Muscle of arm (tissue), 14 donors: ENCODE data around the gene TMEM138. TPM values are rescaled to one million over a fixed set of nuclear protein-coding genes. Genes with fewer than 3 reads are reported as not detected.

Experiments
- DNase-seq: peaks from one replicate; pipeline ENCODE4 v3.0.0-alpha.2; 2013
- long read RNA-seq, 11 donors: transcript quantifications; one replicate each; lab custom pipeline, GENCODE V29; 2026
- polyA plus RNA-seq, 12 donors: library from polyadenylated mRNA; unstranded; fragments of 120-200 nt; gene quantifications; one replicate each; pipeline ENCODE4 v1.2.1, GENCODE V29; 2013; ENCODE audit not compliant: insufficient read length in 12 of 12

TMEM138 gene
- 10 to 100 TPM in 11 of 12 donors, not detected in 1; 13.8 to 75.4 (median 23.4) TPM for polyA plus RNA-seq
- long read RNA-seq, donor 1, transcript TMEM138-201 (5 exons, 1,848 nt), result major isoform, 6 of 11 reads
- long read RNA-seq, donor 1, partial matches to known transcripts, result 0 of 11 reads
- long read RNA-seq, donor 1, other reads (novel, unspliced or antisense), result 0 of 11 reads
- long read RNA-seq, donor 2, transcript TMEM138-201 (5 exons, 1,848 nt), result major isoform, 5 of 7 reads
- long read RNA-seq, donor 2, partial matches to known transcripts, result 0 of 7 reads
- long read RNA-seq, donor 2, other reads (novel, unspliced or antisense), result 0 of 7 reads
- long read RNA-seq, donor 3, transcript TMEM138-201 (5 exons, 1,848 nt), result major isoform, 5 of 6 reads
- long read RNA-seq, donor 3, partial matches to known transcripts, result 0 of 6 reads
- long read RNA-seq, donor 3, other reads (novel, unspliced or antisense), result 0 of 6 reads
- long read RNA-seq, donor 4, partial matches to known transcripts, result 0 of 5 reads
- long read RNA-seq, donor 4, other reads (novel, unspliced or antisense), result 0 of 5 reads
- long read RNA-seq, donor 5, result 0 reads
- long read RNA-seq, donor 6, partial matches to known transcripts, result 0 of 2 reads
- long read RNA-seq, donor 6, other reads (novel, unspliced or antisense), result 0 of 2 reads
- long read RNA-seq, donor 7, partial matches to known transcripts, result 0 of 6 reads
- long read RNA-seq, donor 7, other reads (novel, unspliced or antisense), result 0 of 6 reads
- long read RNA-seq, donor 8, partial matches to known transcripts, result 0 of 8 reads
- long read RNA-seq, donor 8, other reads (novel, unspliced or antisense), result 0 of 8 reads
- long read RNA-seq, donor 9, partial matches to known transcripts, result 0 of 1 reads
- long read RNA-seq, donor 9, other reads (novel, unspliced or antisense), result 0 of 1 reads
- long read RNA-seq, donor 10, transcript TMEM138-201 (5 exons, 1,848 nt), result major isoform, 6 of 10 reads
- long read RNA-seq, donor 10, partial matches to known transcripts, result 0 of 10 reads
- long read RNA-seq, donor 10, other reads (novel, unspliced or antisense), result 0 of 10 reads
- long read RNA-seq, donor 11, transcript TMEM138-201 (5 exons, 1,848 nt), result major isoform, 7 of 8 reads
- long read RNA-seq, donor 11, partial matches to known transcripts, result 0 of 8 reads
- long read RNA-seq, donor 11, other reads (novel, unspliced or antisense), result 0 of 8 reads

DNA sequence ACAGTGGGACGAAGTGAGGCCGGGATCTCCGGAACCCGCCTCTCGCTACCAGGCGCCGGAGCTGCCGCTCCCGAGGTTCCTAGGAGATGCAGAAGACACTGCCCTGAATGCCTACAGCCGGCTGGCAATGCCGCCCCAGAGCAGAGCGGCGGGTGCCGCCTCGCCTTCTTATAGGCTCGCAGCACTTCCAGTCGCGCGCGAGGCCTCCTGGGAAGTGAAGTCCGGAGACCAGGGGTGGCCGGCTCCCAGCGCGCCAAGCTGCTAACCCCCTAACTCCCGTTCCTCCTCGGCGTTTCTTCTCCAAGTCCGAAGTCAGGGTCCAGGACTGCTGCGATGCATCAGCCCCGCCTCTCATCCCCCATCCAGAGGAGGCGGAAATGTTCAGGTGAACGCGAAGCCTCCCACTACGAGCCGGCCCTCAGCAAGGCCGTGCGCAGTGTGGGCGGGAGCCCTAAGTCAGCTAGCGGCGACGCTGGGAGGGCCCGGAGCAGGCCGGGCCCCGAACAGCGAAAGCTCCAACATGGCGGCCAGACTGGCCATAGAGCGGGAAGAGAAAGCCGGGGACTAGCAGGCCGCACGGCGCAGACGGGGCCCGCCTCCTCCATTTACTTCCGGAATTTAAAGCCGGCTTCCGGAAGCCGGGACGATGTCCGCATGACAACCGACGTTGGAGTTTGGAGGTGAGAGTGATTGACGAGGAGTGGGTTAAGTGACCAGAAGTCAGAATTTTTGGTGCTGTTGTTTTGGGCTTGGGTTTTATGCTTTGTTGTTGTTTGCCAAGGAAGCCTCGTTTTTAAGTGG is at the start of gene TMEM138, which contains the start of gene CYB561A3:
TMEM138 (plus strand) TSS at position 634 of the 801 bp plus-strand sequence. CDS start 2,017 bp downstream, outside the sequence.
CYB561A3 (minus strand) TSS at position 142 of the 801 bp plus-strand sequence. CDS start 5,169 bp downstream, outside the sequence.
- peak; percentile 93 for DNase-seq

DNA sequence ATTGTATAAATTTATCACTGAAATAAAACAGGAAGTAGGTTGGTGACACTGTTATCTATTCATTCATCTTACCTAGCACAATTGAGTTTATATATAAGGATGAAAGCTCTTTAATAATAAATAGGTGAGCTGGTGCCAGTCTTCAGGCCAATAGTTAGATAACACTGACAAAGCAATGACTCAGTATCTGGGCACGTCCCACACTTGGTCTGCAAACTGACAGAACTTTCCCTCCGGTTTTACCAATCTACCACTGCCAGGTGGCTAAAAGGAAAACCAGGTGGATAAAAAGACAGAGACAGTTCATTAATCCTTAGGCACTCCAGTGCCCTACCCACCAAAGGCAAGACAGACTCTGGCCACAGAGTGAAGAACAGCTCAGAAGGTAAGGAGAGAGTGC is 46.9 kb upstream of the TMEM138 start:
- no peak for DNase-seq

DNA sequence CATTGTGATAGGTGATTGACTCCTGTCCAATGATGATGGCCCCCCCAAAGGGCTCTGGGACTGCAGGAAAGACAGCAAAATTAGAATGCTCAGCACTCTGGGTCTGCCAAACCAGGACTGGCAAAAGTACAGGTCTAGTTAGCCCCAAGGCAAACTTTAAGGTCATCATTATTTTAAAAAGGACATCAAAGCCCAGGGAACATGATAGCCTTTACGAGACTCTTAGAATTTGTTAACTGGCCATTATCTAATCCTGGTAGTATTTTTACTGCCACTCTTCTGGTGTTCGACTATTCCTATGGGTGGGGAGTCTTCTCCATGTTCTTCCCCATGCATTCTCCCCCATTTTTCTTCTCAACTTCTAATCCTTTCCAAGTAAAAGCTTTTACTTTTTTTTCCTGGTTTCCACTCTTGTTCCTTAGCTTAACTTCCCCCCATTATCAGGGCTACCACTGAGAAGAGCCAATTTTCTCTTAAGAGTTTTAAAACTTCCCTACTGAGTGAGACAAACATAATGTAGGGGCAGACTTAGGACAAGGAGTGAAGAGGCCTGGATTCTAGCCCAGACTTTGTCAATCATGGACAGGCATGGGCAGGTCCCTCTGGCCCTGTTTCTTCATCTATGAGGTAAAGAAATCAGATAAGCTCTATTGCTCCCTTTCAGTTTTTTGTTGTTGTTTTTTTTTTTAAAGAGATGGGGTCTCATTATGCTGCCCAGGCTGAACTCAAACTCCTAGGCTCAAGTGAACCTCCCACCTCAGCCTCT is 36.3 kb upstream of the TMEM138 start:
- no peak for DNase-seq

DNA sequence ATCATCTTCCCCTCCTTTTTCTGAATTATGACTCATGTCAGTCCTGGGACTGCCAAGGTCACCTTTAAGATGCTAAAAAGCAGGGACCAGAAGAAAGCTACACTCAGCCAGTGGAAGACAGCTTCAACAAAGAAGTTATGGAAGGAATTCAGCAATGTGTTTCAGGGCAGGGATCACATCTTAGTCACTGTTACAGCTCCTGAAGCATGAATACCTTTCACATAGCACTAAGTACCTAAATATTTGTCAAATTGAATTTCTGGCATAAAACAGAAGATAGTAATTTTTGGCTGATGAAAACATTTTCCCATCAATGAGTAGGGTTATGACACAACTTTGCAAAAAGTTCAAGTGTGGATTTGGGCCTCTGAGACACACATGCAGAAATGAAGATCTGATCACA is 34.5 kb upstream of the TMEM138 start:
- no peak for DNase-seq

DNA sequence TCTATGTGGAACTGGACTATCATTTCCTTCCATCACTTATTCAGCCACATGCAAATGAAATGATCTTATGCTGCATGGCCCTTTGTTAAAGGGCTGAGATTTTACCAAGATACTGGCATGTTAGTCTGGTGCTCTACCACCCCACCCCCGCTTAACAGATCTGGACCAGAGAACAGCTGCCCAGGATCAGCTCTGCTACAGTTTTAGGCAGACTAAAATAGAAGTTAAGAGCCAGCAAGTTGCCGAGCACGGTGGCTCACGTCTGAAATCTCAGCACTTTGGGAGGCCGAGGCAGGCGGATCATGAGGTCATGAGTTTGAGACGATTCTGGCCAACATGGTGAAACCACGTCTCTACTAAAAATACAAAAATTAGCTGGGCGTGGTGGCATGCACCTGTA is 33.8 kb upstream of the TMEM138 start:
- DNase-seq, result no peak

DNA sequence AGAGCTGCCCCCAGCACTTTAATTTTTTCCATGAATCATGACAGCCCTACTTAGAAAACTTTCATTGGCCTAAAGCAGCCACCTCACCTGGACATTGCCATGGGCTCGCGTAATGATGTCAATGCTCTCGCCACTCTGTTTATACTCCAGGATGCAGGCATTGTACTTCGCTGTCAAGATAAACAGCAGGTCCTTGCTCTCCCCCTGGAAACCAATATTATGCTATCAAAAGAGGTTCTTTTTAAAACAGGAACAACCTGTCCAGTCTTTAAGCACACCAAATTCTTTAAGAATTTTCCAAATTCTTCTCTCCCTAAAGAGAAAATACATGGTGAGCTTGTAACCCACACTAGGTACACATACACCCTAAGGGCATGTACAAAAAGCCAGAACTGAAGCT is 32.3 kb upstream of the TMEM138 start:
- no peak for DNase-seq

DNA sequence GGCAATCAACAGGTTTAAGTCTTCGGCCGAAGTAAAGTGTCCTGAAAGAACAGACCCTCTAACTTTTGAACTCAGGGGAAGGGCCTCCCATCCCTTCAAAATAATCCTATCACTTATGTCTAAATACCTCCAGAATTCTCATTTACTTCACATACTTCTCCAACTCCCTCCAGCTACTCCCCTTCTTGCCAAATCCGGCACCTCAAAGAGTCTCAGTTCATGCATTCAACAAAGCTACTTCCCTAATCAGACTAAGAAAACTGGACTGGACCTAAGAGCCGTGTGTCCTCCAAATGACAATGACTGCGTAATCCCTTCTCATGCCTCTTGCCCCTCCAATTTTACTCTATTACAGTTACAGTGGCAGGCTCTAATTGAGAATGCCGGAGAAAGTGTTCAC is 30.5 kb upstream of the TMEM138 start:
- DNase-seq, result no peak

DNA sequence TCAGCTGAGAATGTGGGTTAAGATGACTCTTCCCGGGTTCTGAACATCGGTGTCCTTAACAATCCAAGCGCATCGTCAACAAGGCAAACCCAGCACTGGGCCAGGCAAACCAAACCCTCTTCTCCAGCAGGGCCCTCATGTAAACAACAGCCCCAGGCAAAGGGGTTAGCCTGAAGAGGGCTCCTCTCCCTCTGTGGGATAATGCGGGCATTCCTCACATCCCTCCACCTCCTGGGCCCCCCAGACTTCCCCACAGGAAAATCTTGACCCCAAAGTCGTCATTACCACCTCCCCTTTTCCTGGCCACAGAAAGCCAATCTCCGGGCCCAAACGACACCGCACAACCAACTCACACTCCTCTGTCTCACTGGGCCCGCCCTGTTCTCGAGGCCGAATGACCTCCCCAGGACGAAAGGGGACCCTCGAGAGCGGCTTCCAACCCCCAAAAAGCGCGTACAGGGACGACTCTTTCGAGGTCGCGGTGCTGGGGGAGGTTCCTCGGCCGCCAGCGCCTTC is 29.8 kb upstream of the TMEM138 start:
- DNase-seq, result no peak

DNA sequence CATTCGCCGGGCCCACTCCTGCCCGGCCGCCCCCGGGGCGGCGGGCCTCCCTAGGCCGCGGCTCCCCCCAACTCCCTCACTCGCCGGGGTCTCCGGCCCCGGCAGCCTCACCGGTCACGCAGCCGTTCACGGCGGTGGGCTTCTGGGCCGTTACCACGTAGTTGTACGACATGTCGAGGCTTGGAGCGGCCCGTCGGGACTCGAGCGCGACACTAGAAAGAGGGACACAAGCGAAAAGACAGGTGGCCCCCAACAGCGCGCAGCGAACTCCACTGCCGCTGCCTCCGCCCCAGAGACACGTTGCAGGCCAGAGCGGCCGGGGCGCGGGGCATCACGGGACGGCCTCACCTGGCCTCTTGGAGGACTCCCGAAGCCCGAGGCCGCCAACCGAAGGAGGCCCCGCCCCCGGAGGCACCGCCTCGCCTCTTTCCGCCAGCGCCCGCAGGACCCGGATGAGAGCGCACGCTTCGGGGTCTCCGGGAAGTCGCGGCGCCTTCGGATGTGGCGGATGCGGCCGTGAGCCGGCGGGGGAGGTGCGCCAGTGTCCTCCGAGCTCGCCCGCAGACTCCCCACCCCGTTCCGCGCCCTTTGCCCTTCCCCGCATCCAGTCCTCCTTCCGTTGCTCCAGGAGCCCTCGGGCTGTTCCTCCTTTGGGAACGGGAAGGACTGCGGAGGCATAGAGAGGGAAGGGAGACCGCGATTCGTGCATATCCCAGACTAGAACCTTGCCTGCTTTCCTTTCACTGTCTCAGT is 29.2 kb upstream of the TMEM138 start, which contains the start of the genes DDB1 and TKFC:
DDB1 (minus strand) TSS at position 309 of the 753 bp plus-strand sequence; CDS start at position 172, 137 bp downstream.
TKFC (plus strand) TSS at position 432 of the 753 bp plus-strand sequence. CDS start 1,501 bp downstream, outside the sequence.
- peak; percentile 95 for DNase-seq

DNA sequence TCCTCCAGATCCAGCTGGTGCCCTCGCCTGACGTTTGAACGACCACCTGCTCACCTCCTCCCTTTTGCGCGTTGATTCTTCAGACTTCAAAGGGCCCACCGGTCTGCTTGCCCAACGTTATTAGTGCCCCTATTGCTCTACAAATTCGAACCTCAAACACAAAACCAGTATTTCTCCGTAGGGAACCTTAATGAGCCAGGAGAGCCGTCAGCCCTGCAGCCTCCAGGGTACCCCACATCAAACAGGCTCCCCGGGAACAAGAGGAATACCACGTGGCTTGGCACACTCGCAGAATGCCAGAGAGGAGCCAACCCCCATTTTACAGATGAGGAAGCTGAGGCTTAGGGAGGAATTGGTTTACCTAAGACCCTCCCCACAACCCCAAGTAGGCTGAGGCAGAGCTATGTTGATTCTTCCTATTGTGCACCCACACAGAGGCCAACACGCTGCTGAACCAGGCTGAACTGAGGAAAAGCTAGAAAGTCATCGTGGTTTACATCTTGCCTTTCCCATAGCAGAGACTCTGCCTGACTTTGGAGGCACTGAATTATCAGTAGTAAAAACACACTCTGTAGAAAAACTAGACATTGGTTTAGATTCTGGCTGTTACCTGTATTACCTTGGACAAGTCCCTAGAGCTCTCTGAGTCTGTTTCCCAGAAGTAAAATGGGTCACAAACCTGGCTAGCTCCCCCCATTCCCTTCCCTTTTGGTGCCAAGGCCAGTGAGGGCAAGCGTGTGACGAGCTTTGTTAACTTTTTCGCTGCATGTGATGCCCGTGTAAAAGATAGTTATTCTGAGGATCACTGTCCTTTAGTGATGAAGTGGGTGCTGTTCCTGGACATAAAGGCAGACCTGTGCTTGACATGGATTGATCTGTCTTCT is 28.4 kb upstream of the TMEM138 start:
- no peak for DNase-seq

DNA sequence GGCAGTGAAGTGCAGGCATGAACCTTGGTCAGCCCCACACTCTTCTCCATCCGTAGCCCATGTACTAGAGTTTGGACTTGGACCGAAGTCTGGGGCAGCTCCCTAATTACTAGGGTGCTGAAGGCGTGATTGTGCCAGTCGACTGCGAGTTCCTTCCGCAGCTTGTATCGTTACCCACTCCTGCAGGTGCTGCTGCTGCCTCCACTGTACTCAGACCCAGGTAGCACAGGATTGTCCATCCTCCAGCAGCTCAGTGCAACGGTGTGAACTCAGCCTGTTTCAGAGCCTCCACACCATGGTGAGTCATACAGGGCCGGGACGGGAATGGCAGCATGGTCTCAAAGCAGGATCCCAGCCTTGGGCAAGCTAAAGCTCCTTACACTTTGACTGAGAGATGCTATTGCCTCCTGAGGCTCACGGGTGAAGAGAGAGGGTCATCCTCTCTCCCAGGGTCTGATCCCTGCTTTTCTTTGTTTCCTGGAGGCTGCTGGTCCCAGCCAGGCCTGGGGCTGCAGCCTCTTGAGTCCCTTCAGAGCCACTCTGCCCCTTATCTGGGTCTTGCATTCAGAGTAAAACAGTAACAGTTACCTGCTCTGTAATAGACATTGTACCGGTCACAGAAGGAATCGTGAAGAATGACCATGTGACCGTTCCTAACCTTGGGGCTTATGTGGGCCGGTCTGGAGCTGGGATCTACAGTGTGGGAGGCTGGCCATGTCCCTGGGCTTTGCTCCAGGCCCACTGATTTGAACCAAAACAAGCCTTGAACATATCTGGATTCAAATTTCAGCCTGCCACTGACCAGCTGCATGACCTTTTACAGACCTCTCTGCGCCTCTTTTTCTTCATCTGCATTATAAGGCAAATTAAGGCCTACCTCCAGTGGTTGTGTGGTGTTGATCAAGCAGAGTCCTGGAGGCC is 27.5 kb upstream of the TMEM138 start:
- no peak for DNase-seq

DNA sequence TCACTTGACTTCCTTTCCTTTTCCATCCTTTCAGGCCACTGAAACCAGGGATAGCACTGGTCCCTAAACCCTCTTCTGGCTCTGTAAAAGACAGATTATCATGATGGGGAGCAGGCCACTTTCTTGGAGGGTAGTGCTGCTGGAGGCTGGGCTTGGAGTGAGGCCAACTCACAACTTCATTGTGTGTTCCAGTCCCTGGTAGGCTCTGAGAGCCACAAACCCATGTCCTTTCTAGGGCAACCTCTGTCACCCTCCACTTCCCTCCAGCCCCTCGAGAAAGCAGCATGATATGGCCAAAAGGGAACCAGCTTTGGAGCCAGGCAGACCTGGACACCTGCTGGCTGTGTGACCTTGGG is 26.8 kb upstream of the TMEM138 start:
- DNase-seq, result no peak

DNA sequence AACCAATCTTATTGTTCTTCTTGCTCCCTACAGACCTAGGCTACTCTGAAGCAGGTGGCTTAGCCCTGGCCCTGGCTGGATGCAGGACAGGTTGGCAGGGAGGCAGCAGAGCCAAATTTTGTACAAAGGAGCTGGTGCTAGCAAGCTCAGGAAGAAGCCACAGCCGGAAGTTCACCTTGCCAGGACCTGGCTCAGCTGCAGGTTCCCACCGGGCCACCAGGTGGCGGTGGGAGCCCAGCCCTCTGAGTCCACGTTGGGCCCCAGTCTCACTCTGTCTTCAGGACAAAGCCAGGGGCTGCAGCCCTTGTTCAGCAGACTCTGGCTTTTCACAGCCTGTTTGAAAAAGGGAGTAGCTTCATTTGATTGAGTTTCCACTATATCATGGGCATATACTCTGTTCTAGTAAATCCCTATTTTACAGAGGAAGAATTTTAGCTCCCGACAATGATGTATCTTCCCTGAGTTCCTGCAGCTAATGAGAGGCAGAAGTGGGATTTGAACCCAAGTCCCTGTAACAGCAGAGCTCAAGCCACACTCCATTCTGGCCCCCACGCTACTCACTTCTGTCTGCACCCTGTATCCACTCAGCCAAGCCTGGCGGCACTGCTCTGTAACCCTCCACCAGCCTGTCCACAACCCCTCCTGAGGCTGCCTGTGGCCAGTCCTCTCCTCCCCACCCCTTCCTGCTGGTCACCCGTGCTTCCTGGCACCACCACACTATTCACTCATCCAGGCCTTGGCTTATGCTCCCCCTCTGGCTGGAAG is 25.8 kb upstream of the TMEM138 start:
- peak; percentile 80 for DNase-seq

DNA sequence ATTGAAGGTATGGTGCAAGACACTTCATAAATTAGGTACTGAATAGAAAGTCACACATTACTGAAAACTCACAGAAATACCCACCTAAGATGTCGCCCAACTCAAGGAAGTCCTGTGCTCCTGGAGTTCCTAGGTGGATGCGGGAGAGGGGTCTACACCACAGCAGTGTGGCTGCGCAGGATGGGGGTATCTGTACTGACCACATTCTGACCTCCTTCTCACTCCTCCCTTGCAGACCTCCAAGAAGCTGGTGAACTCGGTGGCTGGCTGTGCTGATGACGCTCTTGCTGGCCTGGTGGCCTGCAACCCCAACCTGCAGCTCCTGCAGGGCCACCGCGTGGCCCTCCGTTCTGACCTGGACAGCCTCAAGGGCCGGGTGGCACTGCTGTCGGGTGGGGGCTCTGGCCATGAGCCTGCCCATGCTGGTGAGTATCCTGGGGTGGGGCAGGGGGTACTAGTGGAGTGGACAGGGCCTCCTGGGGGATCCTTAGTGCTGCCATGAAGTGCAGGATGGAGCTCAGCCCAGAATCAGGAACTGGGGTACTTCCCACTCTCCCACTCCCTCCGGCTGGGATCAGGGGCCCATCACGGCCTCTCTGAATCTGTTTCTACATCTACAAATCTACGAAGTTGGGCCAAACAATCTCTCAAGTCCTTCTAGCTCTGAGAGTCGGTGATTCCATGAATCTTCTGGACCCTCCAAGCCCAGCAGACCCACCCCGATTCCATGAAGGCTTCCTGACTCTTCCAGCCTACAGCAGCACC is 24.3 kb upstream of the TMEM138 start:
- no peak for DNase-seq

DNA sequence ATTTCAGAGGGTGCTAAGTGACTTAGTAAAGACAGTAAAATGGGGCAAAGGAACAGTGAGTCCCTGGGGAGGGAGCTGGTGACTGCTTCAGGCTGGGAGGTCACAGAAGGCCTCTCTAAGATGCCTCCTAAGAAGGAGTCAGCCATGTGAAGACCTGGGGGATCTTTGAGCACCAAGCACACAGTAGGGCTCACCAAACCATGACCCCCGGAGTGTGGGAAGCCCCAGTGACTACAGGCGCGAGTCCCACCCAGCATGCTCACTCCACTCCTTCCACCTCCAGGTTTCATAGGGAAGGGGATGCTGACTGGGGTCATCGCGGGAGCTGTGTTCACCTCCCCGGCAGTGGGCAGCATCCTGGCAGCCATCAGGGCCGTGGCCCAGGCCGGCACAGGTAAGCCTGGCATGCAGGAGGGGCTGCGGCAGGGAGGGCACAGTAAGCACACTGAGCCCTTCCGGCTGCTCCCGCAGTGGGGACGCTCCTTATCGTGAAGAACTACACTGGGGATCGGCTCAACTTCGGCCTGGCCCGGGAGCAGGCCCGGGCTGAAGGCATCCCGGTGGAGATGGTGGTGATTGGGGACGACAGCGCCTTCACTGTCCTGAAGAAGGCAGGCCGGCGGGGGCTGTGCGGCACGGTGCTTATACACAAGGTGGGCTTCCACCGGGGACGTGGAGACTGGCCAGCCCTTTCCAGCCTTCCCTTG is 23.2 kb upstream of the TMEM138 start:
- DNase-seq, result no peak
